IMR-90 (cell line): ENCODE data around the gene PEX19. TPM values are rescaled to one million over a fixed set of nuclear protein-coding genes. Genes with fewer than 3 reads are reported as not detected.

Experiments used
- ATAC-seq: fragments of 200-7000 bp; cut with Tn5 transposase; 2 replicates; pipeline ENCODE4 v1.9.1; 2020; ENCODE audit warnings: low read depth, mild to moderate bottlenecking, moderate library complexity
- BruUV-seq: library from RNA; stranded (reverse); fragments of 400-500 nt; replicated peaks from 2 replicates; lab custom pipeline; 2021; lab: Mats Ljungman, UMichigan
- CTCF ChIA-PET: fragments of 300-600 bp; formaldehyde crosslinking; extraction: SDS; loops from one replicate; lab custom pipeline; 2021; ENCODE audit warnings: antibody characterized with exemption; lab: Yijun Ruan, JAX
- POLR2A ChIA-PET: fragments of 300-600 bp; sonication (Branson Sonifier 250); formaldehyde crosslinking; loops from one replicate; lab custom pipeline; 2022; ENCODE audit warnings: antibody characterized with exemption; ENCODE audit not compliant: unreplicated experiment; lab: Charles Lee
- DNase-seq: peaks from one replicate; pipeline ENCODE4 v3.0.0; 2013
- H2AFZ ChIP-seq: replicated peaks from 2 replicates; pipeline ENCODE3; 2013; ENCODE audit warnings: low read length, mild to moderate bottlenecking; ENCODE audit not compliant: poor library complexity
- H2AK5ac ChIP-seq: 2 replicates; pipeline ENCODE4 v1.6.1; 2013; ENCODE audit warnings: low read depth, low read length, inconsistent platforms
- H2AK9ac ChIP-seq: replicated peaks from 2 replicates; pipeline ENCODE3; 2013; ENCODE audit warnings: mild to moderate bottlenecking, low read depth, low read length, moderate library complexity; ENCODE audit not compliant: poor library complexity
- H2BK120ac ChIP-seq: 2 replicates; pipeline ENCODE4 v1.6.1; 2013; ENCODE audit warnings: low read depth, low read length, inconsistent platforms
- H2BK15ac ChIP-seq: 3 replicates; pipeline ENCODE4 v1.6.1; 2013; ENCODE audit warnings: low read depth, low read length, inconsistent platforms
- H2BK20ac ChIP-seq: 2 replicates; pipeline ENCODE4 v1.6.1; 2013; ENCODE audit warnings: low read depth, mild to moderate bottlenecking, inconsistent platforms, low read length, moderate library complexity
- H2BK5ac ChIP-seq: 2 replicates; pipeline ENCODE4 v1.6.1; 2013; ENCODE audit warnings: mild to moderate bottlenecking, low read depth, low read length, inconsistent platforms; ENCODE audit not compliant: poor library complexity, severe bottlenecking
- H3K14ac ChIP-seq: replicated peaks from 2 replicates; pipeline ENCODE4 v1.6.1; 2013; ENCODE audit warnings: low read depth, low read length, inconsistent platforms
- H3K18ac ChIP-seq: 2 replicates; pipeline ENCODE4 v1.6.1; 2013; ENCODE audit warnings: low read depth, low read length, control low read depth
- H3K23ac ChIP-seq: 2 replicates; pipeline ENCODE4 v1.6.1; 2013; ENCODE audit warnings: low read depth, low read length, inconsistent platforms
- H3K27ac ChIP-seq: 2 replicates; pipeline ENCODE4 v1.5.1; 2013; ENCODE audit warnings: mild to moderate bottlenecking, control low read depth, low read length; ENCODE audit not compliant: insufficient read depth
- H3K27me3 ChIP-seq: 2 replicates; pipeline ENCODE4 v1.6.1; 2013; ENCODE audit warnings: low read length; ENCODE audit not compliant: control insufficient read depth, insufficient read depth
- H3K36me3 ChIP-seq: 2 replicates; pipeline ENCODE4 v1.6.1; 2013; ENCODE audit warnings: low read length, mixed read lengths; ENCODE audit not compliant: control insufficient read depth, insufficient read depth
- H3K4ac ChIP-seq: 2 replicates; pipeline ENCODE4 v1.6.1; 2013; ENCODE audit warnings: low read depth, low read length, inconsistent platforms
- H3K4me1 ChIP-seq: 2 replicates; pipeline ENCODE4 v1.6.1; 2013; ENCODE audit warnings: low read length, mixed read lengths; ENCODE audit not compliant: control insufficient read depth, insufficient read depth
- H3K4me2 ChIP-seq: 2 replicates; pipeline ENCODE4 v1.6.1; 2013; ENCODE audit warnings: low read depth, mild to moderate bottlenecking, control low read depth, low read length, moderate library complexity
- H3K4me3 ChIP-seq: 2 replicates; pipeline ENCODE4 v1.5.1; 2013; ENCODE audit warnings: low read depth, mild to moderate bottlenecking, control low read depth, low read length, moderate library complexity; ENCODE audit not compliant: insufficient read depth
- H3K56ac ChIP-seq: 2 replicates; pipeline ENCODE4 v1.6.1; 2013; ENCODE audit warnings: low read length, inconsistent platforms; ENCODE audit not compliant: insufficient read depth; ENCODE audit errors: extremely low read depth
- H3K79me1 ChIP-seq, 2 experiments: 2 replicates each; pipeline ENCODE4 v1.6.1; 2013; ENCODE audit warnings: low read length in 2 of 2, inconsistent platforms in 1 of 2, low read depth in 1 of 2
- H3K9ac ChIP-seq: 2 replicates; pipeline ENCODE4 v1.6.1; 2013; ENCODE audit warnings: low read depth, low read length, control low read depth
- H3K9me1 ChIP-seq: 2 replicates; pipeline ENCODE4 v1.6.1; 2013; ENCODE audit warnings: low read length, inconsistent platforms; ENCODE audit not compliant: insufficient read depth
- H3K9me3 ChIP-seq: 2 replicates; pipeline ENCODE4 v1.6.1; 2013; ENCODE audit warnings: low read length; ENCODE audit not compliant: control insufficient read depth, insufficient read depth
- H4K20me1 ChIP-seq: 2 replicates; pipeline ENCODE4 v1.6.1; 2013; ENCODE audit warnings: low read length, inconsistent platforms; ENCODE audit not compliant: insufficient read depth
- H4K5ac ChIP-seq: 2 replicates; pipeline ENCODE4 v1.6.1; 2013; ENCODE audit warnings: mild to moderate bottlenecking, low read depth, low read length, control low read depth
- H4K8ac ChIP-seq, 2 experiments: 2 replicates each; pipeline ENCODE4 v1.6.1; 2013; ENCODE audit warnings: low read depth in 2 of 2, low read length in 2 of 2, control low read depth in 1 of 2, inconsistent platforms in 1 of 2
- H4K91ac ChIP-seq: 2 replicates; pipeline ENCODE4 v1.6.1; 2013; ENCODE audit warnings: low read depth, low read length, inconsistent platforms; ENCODE audit not compliant: insufficient read depth
- FOS ChIP-seq: fragments of 150-350 bp; IDR thresholded peaks from 2 replicates; pipeline ENCODE4 v1.6.1; 2016; ENCODE audit warnings: low read depth, low read length
- MXI1 ChIP-seq: IDR thresholded peaks from 2 replicates; pipeline ENCODE4 v1.6.1; 2012; ENCODE audit warnings: low read depth, mild to moderate bottlenecking, low read length, moderate library complexity, borderline replicate concordance
- POLR2A ChIP-seq: IDR thresholded peaks from 2 replicates; pipeline ENCODE4 v1.6.1; 2012; ENCODE audit warnings: mild to moderate bottlenecking, low read depth, low read length
- RFX5 ChIP-seq: IDR thresholded peaks from 2 replicates; pipeline ENCODE4 v1.8.0; 2012; ENCODE audit warnings: low read depth, mild to moderate bottlenecking, low read length, moderate library complexity
- USF2 ChIP-seq: fragments of 150-350 bp; IDR thresholded peaks from 2 replicates; pipeline ENCODE4 v1.6.1; 2017; ENCODE audit warnings: mild to moderate bottlenecking, antibody characterized with exemption, low read length, low read depth
- WGBS, 2 experiments: methylation state at CpG; one replicate each; pipeline versions ENCODE4 v1.1.5 to v1.1.7; 2013; ENCODE audit warnings: missing lambda C conversion rate in 2 of 2; ENCODE audit not compliant: insufficient read length in 1 of 2; ENCODE audit errors: extremely low coverage in 2 of 2; 5-methylcytosine and 5-hydroxymethylcytosine counted together
- dilution Hi-C: fragments of 300-500 bp; cut with HindIII; formaldehyde crosslinking; loops from one replicate; pipeline ENCODE4 v1.14.3; 2018; ENCODE audit warnings: low sequenced_read_pairs; ENCODE audit not compliant: unreplicated experiment
- in situ Hi-C: fragments of 300-500 bp; cut with MboI; formaldehyde crosslinking; loops from 3 replicates; pipeline ENCODE4 v1.14.3; 2019; ENCODE audit warnings: low sequenced_read_pairs, inconsistent platforms, mixed read lengths
- intact Hi-C: fragments of 100-400 bp; cut with micrococcal nuclease; formaldehyde crosslinking; loops from 2 replicates; pipeline ENCODE4 v1.10.0; 2022
- polyA plus RNA-seq, 3 experiments: library from polyadenylated mRNA; depleted of rRNA; stranded (reverse); fragments of >200 nt; gene quantifications; 2 replicates each; pipeline ENCODE4 v1.2.3, GENCODE V29; 2012; ENCODE audit warnings: low replicate concordance in 1 of 3
- total RNA-seq: library from RNA; depleted of rRNA; stranded (reverse); fragments of >200 nt; gene quantifications from 2 replicates; pipeline ENCODE4 v1.2.3, GENCODE V29; 2012

PEX19 gene
- total and polyA plus RNA-seq, 2 of the 4 experiments (the other 2 are of a cell fraction): 44.5 to 67.7 TPM

- no peak for TF ChIP-seq USF2
Observed at GRCh38 chr1:160284220-160284781, 632 bp downstream of the PEX19 start (continued).

- BruUV-seq: no TSS peak
- no peaks in the 10 kb centered on the region for H3K9me3 ChIP-seq
- ATAC-seq (no peak), DNase-seq (no peak)
- no peak overlapping the region for H3K56ac ChIP-seq
- H3K9ac ChIP-seq: no peak overlapping the region
- H2BK120ac ChIP-seq: no peak overlapping the region
- H3K23ac ChIP-seq: no peak overlapping the region
- H3K9me1 ChIP-seq: peaks cover 4% of the 10 kb centered on the region
- H2BK20ac ChIP-seq: no peak overlapping the region
- H4K91ac ChIP-seq: no peak overlapping the region
- no peak overlapping the region for H2AK5ac ChIP-seq
- H2BK15ac ChIP-seq: no peak overlapping the region
- intact Hi-C loops: no loop called here
- in situ Hi-C loops: no loop called here
- H3K27me3 ChIP-seq: no peaks in the 10 kb centered on the region
- no peak overlapping the region for H3K4me2 ChIP-seq
- no peak overlapping the region for H3K27ac ChIP-seq
- WGBS, 2 experiments: no CpG with 5 or more reads among the region's 7 CpGs
- H4K5ac ChIP-seq: no peak overlapping the region
- no peak overlapping the region for H3K4ac ChIP-seq
- no peak overlapping the region for H4K8ac ChIP-seq
- no peak overlapping the region for H2BK5ac ChIP-seq
- no peak overlapping the region for H2AK9ac ChIP-seq
- no peak overlapping the region for H3K14ac ChIP-seq
- peaks cover 13 to 28% of the 10 kb centered on the region in 2 experiments for H3K79me1 ChIP-seq
- CTCF ChIA-PET: interaction anchor here (0.9 kb wide), 1 partner anchor 9 kb away, joined by 3 read pairs; no protein-coding TSS in a partner anchor
- POLR2A ChIA-PET: no interaction called here
- H3K4me3 ChIP-seq: no peak overlapping the region
- peaks cover 3% of the 10 kb centered on the region; the same call in 1 of the 2 replicates for H3K4me1 ChIP-seq
- no peak overlapping the region for H3K18ac ChIP-seq
- TF ChIP-seq MXI1 (no peak), FOS (no peak), RFX5 (no peak), POLR2A (no peak)
- H2AFZ ChIP-seq: no peak overlapping the region
- no peaks in the 10 kb centered on the region; the same call in 1 of the 2 replicates for H4K20me1 ChIP-seq
- H3K36me3 ChIP-seq: peaks cover 30% of the 10 kb centered on the region
- dilution Hi-C loops: no loop called here
Observed at GRCh38 chr1:160282807-160283206, 2.1 kb downstream of the PEX19 start.
